GM18867 (cell line): ENCODE measurements around the gene GSX2.
"Not testable (repeated sequence)": the region's sequence is repeated elsewhere in the genome, so short reads cannot be mapped to it uniquely, and the experiment has no call there.

ENCODE experiments used
- ATAC-seq: cut with Tn5 transposase; IDR thresholded peaks from one replicate; pipeline ENCODE4 v1.9.1; 2021; ENCODE audit warnings: mild to moderate bottlenecking, moderate library complexity; ENCODE audit not compliant: unreplicated experiment

GSX2 gene

DNA sequence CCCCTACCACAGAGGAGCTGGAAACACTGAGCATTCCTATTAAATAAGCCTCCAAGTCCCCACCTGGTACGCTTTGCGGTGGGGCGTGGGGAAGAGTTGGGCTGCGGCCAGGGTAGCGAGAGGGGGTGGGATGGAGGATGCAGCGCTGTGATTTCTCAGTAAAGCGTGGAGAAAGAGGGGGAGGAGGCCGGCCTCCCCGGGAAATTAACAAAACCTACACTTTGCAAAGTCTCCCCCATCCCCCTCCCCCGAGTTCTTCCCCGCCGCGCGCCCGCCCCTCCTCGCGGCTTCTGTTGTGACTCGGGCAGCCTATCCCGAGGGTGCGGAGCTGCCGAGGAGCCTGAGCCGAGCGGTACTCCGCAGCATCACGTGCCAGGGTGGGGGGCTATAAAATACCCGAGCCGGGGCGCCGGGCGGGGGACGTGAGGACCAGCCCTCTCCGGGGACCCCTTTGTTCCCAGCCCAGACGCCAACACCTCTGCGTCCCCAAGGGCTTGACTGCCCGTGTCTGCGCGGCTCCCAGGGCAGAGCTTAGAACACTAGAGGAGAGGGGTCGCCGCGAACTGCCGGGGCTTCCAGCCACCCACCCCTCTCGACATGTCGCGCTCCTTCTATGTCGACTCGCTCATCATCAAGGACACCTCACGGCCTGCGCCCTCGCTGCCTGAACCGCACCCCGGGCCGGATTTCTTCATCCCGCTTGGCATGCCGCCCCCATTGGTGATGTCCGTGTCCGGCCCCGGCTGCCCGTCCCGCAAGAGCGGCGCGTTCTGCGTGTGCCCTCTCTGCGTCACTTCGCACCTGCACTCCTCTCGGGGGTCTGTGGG, at the start of gene GSX2:
GSX2 (plus strand) TSS at position 416 of the 827 bp plus-strand sequence; CDS start at position 598, 182 bp downstream.
- ATAC-seq: no peak

DNA sequence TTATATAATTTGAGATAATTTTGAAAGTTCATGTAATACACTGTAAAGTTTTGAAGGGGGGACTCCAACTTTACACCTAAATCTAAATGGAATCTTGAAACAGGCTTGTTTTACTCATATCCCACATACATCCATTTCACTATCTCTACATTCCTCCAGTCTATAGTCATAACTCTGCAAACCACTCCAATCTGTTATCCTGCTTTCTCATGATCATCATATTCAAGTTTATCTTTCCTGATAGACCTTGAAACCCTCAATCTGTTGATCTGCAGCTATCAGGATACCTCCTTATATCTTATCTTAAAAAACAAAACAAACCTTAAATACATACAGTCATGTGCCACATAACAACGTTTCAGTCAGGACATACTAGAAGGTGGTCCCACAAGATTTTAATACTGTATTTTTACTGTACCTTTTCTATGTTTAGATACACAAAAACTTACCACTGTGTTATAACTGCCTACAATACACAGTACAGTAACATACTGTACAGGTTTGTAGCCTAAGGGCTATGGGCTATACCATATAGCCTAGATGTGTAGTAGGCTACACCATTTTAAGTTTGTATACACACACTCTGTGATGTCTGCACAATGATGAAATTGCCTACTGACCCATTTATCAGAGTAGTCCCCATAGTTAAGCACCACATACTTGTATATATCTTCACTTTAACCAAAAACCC, 49.6 kb upstream of the GSX2 start:
- ATAC-seq: no peak

GRCh38 chr4:54053322-54053721, 46.6 kb upstream of the GSX2 start:
- ATAC-seq: not testable (repeated sequence)

- ATAC-seq: no peak
These were observed 45.5 kb upstream of the GSX2 start for GRCh38 chr4:54054501-54054900.

GRCh38 chr4:54055494-54055893, 44.5 kb upstream of the GSX2 start:
- ATAC-seq: no peak

GRCh38 chr4:54056360-54056759, 43.6 kb upstream of the GSX2 start:
- no peak for ATAC-seq

GRCh38 chr4:54058171-54058570, 41.8 kb upstream of the GSX2 start:
- ATAC-seq: peak; percentile 57

- no peak for ATAC-seq
These were observed 39.8 kb upstream of the GSX2 start for GRCh38 chr4:54060116-54060515.

DNA sequence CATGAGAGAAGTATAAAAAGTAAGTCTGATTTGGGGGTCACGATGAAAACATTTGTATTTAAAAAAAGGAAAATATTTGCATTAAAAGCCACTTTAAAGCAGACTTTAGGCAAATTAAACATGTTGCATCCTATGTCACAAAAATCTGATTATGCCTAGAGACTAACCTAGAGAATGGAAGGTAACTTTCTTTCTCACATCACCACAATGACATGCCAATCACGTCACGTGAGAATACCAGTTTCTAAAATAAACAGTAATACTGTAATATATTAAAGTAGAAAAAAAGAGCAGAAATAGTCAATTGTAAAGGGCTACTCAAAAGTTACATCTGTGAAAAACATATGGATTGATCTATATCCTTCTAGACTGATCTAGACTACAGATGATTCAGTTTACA, 38.9 kb upstream of the GSX2 start:
- no peak for ATAC-seq

DNA sequence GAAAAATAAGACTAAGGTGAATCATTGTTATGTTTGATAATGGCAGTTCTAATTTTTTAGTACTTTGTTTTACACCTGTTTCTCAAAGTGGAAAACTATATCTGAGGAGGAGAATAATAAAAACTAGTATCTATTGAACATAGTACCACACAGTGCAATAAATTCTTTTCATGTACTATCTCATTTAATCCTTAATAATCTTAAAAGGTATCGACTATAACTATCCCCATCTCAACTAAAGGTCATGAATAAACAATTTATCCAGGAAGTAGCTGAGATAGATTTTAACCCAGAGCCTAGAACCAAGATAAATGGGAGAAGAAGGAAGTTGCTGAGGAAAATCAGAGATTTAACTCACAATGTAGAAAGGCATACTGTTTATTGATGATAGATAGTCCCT, 38.1 kb upstream of the GSX2 start:
- ATAC-seq: no peak

DNA sequence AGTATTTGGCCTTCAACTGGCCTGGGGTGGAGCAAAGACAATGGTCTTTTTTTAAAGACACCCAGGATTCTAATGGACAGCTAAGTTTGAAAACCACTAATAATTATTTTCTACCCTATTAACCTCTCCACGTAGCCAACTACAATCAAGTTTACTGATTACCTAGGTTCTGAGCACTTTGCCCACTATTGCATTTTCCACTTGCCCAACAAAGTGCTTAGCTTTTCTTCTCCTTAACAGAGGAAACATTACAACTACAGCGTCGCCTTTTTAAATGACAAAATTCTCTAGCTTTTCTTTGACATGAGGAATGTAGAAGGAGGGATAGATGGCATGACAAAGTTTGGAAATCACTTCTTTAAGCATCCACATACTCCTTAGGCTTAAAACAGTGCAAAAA, 37.6 kb upstream of the GSX2 start:
- ATAC-seq: no peak

GRCh38 chr4:54063229-54063628, 36.7 kb upstream of the GSX2 start:
- no peak for ATAC-seq

DNA sequence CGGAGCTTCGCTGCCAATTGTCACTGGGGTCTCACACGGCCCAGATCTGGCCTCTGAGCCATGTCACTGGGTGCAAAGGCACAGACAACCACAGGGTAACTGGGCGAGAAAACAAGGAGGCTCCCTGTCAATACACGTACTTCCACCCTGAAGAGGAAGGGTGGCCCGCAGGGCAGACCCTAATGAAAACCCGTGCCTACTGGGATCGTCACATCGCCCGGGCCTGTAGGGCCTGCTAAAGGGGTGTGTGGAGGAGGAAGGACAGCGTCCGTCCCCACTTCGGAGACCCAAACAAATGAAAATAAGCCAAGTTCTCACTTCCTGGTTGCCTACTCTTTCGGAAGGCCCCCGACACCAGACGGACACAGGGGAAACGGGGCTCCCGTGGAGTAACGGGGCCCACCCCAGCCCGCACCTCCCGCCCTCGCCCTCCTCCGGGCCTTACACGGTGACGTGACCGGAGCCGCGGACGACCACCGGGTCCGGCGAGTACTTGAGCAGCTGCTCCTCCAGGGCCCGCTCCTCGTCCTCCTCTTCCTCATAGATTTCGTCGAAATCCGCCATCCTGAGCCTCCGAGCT, 36.1 kb upstream of the GSX2 start:
- peak; percentile 30 for ATAC-seq

DNA sequence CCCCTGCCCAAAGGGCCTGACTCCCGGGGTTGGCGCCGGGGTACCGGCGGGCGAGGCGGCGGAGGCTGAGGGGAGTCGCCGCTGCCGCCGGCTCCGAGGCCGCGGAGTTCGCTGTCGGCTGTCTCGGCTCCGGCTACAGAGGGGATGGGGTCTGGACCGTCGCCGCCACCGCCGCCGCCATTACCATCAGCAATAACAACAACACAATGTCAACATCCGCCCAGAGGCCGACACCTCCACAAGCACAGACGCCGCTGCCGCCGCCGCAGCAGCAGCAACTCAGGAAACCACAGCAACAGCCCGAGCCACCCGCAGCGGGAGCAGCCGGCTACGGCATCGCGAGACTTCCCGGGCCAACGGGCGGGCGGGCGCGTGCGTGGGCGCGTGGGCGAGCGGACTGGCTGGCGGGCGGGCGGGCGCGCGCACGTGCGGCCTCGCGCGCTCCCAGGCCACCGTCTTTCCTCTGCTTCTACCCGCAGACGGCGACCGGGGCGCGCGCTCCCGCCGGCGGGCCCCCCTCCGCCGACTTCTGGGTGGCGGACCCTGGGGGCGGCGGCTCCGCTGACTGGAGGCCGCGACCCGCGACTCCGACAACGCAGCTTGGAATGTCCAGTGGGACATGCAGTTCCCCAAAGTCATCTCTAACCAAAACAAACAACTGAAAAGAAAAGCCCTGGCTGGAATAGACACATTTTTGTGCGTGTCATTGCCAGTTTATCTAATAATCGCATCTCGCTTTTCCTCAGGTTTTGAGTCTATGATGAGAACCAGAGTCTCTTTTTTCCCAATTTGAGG, 35.4 kb upstream of the GSX2 start, which contains the start of gene CHIC2:
CHIC2 (minus strand) TSS at position 289 of the 795 bp plus-strand sequence. CDS start 305 bp downstream, outside the sequence.
- peak; percentile 96 for ATAC-seq

DNA sequence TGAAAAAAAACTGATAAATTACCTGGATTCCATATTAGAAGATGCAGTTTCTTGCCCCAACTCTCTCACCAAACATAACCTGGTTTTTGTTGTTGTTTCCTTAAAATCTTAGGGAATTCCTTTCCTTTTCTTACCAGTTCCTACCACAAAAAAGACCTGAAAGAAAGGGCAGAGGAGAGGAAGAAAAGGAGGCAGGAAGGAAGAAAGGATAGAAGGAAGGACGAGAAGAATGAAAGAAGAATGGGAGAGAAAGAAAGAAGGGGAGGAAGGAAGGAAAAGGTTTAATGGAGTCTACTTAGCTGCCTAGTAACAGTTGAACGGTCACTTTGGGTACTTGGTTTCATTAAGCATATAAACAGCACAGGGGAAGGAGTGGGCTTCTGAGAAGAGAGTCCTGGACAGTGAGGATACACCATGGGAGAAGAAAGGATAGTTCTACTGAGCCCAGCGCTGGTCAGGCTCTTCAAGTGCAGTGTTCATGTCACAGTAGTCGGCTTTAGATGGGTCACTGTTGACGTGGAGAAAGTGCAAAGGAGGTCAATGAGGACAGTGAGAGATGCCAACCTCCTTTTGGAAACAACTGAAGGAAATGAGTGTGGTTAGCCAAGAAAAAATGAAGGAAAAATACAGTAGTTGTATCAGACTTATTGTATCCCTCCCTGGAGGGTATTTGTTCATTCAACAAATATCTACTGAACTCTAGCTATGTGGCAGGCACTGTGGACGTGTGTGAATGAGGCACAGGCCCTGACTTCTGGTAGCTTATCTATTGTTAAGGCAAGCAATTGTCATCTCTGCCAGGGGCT, 34.5 kb upstream of the GSX2 start:
- ATAC-seq: no peak

- no peak for ATAC-seq
These were observed 33.9 kb upstream of the GSX2 start for GRCh38 chr4:54066088-54066415.

DNA sequence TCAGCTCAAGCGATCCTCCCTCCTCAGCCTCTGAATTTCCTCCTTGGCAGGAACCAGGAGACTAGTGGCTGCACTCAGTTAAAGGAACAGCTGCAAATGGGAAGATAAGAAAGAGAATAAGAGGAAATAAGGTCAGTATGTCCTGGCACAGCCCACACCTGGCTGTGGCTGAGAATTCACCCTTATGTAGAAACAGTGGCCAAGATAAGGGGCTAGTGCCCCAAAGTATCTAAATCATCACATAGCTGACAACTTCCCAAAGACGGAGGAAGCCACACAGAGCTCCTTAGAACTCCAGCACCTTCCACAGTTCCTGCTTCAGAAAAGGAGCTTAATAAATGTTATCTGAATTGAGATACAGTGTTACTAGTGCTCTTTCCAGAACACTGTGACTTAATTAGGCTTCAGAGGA, 33.2 kb upstream of the GSX2 start:
- no peak for ATAC-seq

DNA sequence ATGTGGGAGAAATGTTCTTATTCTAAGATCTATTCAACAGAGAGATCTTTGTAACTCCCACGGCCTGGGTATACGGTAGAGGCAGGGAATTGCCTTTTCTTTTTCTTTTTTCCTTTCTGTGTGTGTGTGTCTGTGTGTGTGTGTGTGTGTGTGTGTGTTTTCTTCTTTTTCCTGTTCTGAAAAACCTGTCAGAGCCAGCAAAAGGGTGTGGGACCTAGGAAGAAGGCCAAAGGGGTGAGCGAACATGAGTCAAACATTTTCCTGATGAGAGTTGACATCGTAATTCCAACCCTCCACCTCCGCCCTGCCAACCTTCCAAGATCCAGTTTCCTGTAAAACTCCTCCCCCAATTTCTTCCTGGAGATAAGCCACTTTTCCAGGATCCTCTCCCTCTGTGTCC, 32.8 kb upstream of the GSX2 start:
- no peak for ATAC-seq

GRCh38 chr4:54073271-54073880, 26.6 kb upstream of the GSX2 start:
- no peak for ATAC-seq

DNA sequence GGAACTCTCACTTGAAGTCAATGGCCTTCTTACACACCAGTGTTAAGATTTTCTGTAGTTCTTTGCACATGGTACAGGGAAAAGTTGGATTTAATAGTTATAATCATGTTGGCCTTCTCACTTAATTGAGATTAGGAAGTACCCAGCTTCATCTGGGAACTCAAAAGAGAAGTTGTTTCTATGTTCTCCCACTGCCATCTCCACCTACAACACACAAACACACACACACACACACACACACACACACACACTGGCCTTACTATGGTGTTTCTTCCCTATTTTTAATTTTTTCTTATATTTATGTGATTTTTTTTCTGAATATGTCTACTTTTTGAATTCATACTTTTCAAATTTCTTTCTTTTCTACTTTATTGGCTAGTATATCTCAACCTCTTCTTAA, 25.6 kb upstream of the GSX2 start:
- ATAC-seq: no peak
